Measurements from ENCODE around the gene ARHGAP6. TPM values are rescaled to one million over a fixed set of nuclear protein-coding genes. Genes with fewer than 3 reads are reported as not detected.

The ARHGAP6 gene
- total RNA-seq, 1 donor from 2014 or later = not detected

- H3K27ac Mint-ChIP-seq = no peak overlapping the region
- no peaks in the 10 kb centered on the region for H3K4me1 Mint-ChIP-seq (ENCODE audit: low read depth)
- H3K4me3 Mint-ChIP-seq (ENCODE audit: low read depth) = no peak overlapping the region
- no peak for DNase-seq (ENCODE audit: low spot score)
- H3K36me3 Mint-ChIP-seq (ENCODE audit: low read depth) = no peaks in the 10 kb centered on the region
- no peaks in the 10 kb centered on the region for H3K9me3 Mint-ChIP-seq
- intact Hi-C loops (cut with micrococcal nuclease) = no loop called here
- no peaks in the 10 kb centered on the region for H3K27me3 Mint-ChIP-seq (ENCODE audit: low read depth)
Measured at GRCh38 chrX:11474021-11474420, 191.7 kb downstream of the ARHGAP6 start.

- no peaks in the 10 kb centered on the region for H3K4me1 Mint-ChIP-seq (ENCODE audit: low read depth)
- DNase-seq (ENCODE audit: low spot score) = no peak
- no peaks in the 10 kb centered on the region for H3K9me3 Mint-ChIP-seq
- H3K27me3 Mint-ChIP-seq (ENCODE audit: low read depth) = no peaks in the 10 kb centered on the region
- H3K36me3 Mint-ChIP-seq (ENCODE audit: low read depth) = no peaks in the 10 kb centered on the region
- no peak overlapping the region for H3K27ac Mint-ChIP-seq
- intact Hi-C loops (cut with micrococcal nuclease) = no loop called here
- no peak overlapping the region for H3K4me3 Mint-ChIP-seq (ENCODE audit: low read depth)
Measured at GRCh38 chrX:11472879-11473278, 192.8 kb downstream of the ARHGAP6 start.

- intact Hi-C loops (cut with micrococcal nuclease) = no loop called here
- DNase-seq (ENCODE audit: low spot score) = no peak
- H3K36me3 Mint-ChIP-seq (ENCODE audit: low read depth) = no peaks in the 10 kb centered on the region
- H3K27me3 Mint-ChIP-seq (ENCODE audit: low read depth) = no peaks in the 10 kb centered on the region
- no peak overlapping the region for H3K27ac Mint-ChIP-seq
- no peak overlapping the region for H3K4me3 Mint-ChIP-seq (ENCODE audit: low read depth)
- H3K4me1 Mint-ChIP-seq (ENCODE audit: low read depth) = no peaks in the 10 kb centered on the region
- H3K9me3 Mint-ChIP-seq = no peaks in the 10 kb centered on the region
Measured at GRCh38 chrX:11472381-11472780, 193.3 kb downstream of the ARHGAP6 start.

DNA sequence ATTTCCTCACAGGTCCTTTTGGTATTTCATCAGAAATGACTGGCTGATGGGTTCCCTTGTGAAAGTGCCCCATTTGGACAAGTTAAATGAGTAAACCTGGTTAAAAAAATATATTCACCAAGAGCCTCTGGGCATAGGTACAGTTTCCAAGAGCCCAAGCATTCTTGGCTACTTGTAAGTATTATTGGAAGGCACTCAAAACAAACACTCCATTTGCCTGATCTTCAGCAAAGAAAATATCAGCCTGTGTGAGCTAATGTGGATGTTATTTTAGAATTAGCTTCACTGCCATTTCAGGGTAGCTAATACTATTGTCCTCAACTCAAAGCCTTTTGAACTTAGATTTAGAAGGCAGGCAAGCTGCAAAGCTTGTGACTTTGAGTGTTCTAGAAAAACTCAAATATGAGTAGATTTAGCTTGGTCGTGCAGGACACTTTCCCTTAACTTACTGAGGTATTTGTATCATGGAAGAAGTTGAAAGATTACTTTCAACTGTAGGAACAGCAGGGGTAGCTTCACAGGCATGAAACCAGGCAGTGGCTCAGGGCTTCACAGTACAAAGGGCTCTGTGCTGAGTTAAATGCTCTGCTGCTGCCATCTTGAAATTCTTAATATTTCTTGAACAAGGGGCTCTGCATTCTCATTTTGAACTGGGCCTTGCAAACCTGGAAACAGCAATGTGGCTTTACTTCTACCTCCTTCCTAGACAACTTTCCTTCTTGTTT lies 195.3 kb downstream of the ARHGAP6 start:
- DNase-seq (ENCODE audit: low spot score) = no peak
- intact Hi-C loops (cut with micrococcal nuclease) = no loop called here
- H3K27me3 Mint-ChIP-seq (ENCODE audit: low read depth) = no peaks in the 10 kb centered on the region
- no peaks in the 10 kb centered on the region for H3K36me3 Mint-ChIP-seq (ENCODE audit: low read depth)
- H3K4me1 Mint-ChIP-seq (ENCODE audit: low read depth) = no peaks in the 10 kb centered on the region
- no peaks in the 10 kb centered on the region for H3K9me3 Mint-ChIP-seq
- H3K27ac Mint-ChIP-seq = no peak overlapping the region
- no peak overlapping the region for H3K4me3 Mint-ChIP-seq (ENCODE audit: low read depth)

- Mint-ChIP-seq H3K9me3 (no peaks in the 10 kb centered on the region), H3K27me3 (ENCODE audit: low read depth) (no peaks in the 10 kb centered on the region), H3K4me3 (ENCODE audit: low read depth) (no peak overlapping the region), H3K27ac (no peak overlapping the region), H3K36me3 (ENCODE audit: low read depth) (no peaks in the 10 kb centered on the region), H3K4me1 (ENCODE audit: low read depth) (no peaks in the 10 kb centered on the region)
- intact Hi-C loops (cut with micrococcal nuclease) = no loop called here
- no peak for DNase-seq (ENCODE audit: low spot score)
Measured at GRCh38 chrX:11465648-11466411, 199.9 kb downstream of the ARHGAP6 start.

DNA sequence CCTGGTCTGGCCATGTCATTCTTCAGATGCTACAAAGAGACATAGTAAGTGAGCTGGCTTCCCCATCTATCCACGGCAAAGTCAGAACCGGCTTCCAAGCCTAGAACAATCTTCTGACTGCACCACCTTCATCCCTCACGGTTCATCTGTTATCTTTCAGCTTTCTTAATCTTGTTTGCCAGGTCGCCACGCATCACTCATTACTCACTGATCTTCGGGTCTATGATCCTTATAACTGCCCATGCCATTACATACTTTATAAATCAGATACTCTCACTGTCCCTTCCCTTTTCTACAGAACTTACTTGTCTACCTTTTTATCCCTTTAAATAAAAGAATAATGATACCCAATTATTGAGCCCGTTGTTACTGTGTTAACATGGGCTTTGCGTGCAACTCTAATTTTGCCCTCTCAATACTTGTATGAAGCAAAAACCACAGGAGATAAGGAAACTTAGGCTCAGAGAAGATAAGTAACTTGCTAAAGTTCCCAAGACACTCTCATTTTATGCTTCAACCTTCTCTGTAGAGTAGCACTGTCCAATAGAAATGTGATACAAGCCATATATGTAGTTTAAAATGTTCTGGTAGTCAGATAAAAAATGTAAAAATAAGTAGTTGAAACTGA lies 200.8 kb downstream of the ARHGAP6 start:
- Mint-ChIP-seq H3K4me3 (ENCODE audit: low read depth) (no peak overlapping the region), H3K9me3 (no peaks in the 10 kb centered on the region), H3K27ac (no peak overlapping the region), H3K36me3 (ENCODE audit: low read depth) (no peaks in the 10 kb centered on the region), H3K4me1 (ENCODE audit: low read depth) (no peaks in the 10 kb centered on the region), H3K27me3 (ENCODE audit: low read depth) (no peaks in the 10 kb centered on the region)
- no peak for DNase-seq (ENCODE audit: low spot score)
- intact Hi-C loops (cut with micrococcal nuclease) = no loop called here

- no peak for DNase-seq (ENCODE audit: low spot score)
- Mint-ChIP-seq H3K4me1 (ENCODE audit: low read depth) (no peaks in the 10 kb centered on the region), H3K4me3 (ENCODE audit: low read depth) (no peak overlapping the region), H3K27me3 (ENCODE audit: low read depth) (no peaks in the 10 kb centered on the region), H3K27ac (no peak overlapping the region), H3K9me3 (no peaks in the 10 kb centered on the region), H3K36me3 (ENCODE audit: low read depth) (no peaks in the 10 kb centered on the region)
- intact Hi-C loops (cut with micrococcal nuclease) = no loop called here
Measured at GRCh38 chrX:11464380-11464779, 201.3 kb downstream of the ARHGAP6 start.

DNA sequence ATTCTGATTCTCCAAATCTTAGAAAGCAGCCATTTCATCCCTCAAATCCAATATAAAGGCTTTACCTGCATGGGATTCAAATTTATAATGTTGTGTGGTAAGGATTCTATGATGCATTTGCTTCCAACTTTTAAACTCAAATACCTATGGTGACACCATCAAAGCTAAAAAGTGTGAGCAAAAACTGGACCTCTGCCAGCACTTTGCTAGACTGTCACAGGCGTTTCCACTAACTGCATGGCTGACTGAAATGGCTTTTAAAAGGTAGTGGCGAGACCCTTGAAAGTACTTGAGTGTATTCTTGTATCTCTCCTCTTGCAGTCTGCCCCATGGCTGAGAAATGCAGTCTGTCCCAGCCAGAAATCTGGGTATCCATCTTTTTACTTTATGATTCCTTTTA lies 203.1 kb downstream of the ARHGAP6 start:
- intact Hi-C loops (cut with micrococcal nuclease) = no loop called here
- Mint-ChIP-seq H3K4me3 (ENCODE audit: low read depth) (no peak overlapping the region), H3K9me3 (no peaks in the 10 kb centered on the region), H3K36me3 (ENCODE audit: low read depth) (no peaks in the 10 kb centered on the region), H3K27ac (no peak overlapping the region), H3K27me3 (ENCODE audit: low read depth) (no peaks in the 10 kb centered on the region), H3K4me1 (ENCODE audit: low read depth) (no peaks in the 10 kb centered on the region)
- DNase-seq (ENCODE audit: low spot score) = no peak

DNA sequence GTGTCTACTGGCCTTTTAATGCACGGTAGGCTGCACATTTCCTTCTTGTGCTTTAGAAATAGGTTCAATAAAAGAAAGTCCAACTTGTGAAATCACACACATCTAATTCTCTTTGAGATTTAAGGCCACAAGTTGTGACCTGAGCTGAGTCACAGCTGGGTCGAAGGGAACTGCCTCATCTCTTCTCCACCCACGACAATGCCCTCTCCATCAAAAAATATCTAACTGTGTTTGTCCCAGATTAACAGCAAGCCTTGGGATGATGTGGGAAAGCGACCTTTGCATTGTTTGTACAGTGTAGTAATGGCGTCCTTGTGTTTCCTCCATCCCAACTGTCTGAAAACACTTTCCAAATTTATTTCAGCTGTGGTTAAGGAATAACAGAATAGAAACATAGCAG lies 203.6 kb downstream of the ARHGAP6 start:
- Mint-ChIP-seq H3K36me3 (ENCODE audit: low read depth) (no peaks in the 10 kb centered on the region), H3K9me3 (no peaks in the 10 kb centered on the region), H3K4me3 (ENCODE audit: low read depth) (no peak overlapping the region), H3K27ac (no peak overlapping the region), H3K27me3 (ENCODE audit: low read depth) (no peaks in the 10 kb centered on the region), H3K4me1 (ENCODE audit: low read depth) (no peaks in the 10 kb centered on the region)
- intact Hi-C loops (cut with micrococcal nuclease) = no loop called here
- DNase-seq (ENCODE audit: low spot score) = no peak

DNA sequence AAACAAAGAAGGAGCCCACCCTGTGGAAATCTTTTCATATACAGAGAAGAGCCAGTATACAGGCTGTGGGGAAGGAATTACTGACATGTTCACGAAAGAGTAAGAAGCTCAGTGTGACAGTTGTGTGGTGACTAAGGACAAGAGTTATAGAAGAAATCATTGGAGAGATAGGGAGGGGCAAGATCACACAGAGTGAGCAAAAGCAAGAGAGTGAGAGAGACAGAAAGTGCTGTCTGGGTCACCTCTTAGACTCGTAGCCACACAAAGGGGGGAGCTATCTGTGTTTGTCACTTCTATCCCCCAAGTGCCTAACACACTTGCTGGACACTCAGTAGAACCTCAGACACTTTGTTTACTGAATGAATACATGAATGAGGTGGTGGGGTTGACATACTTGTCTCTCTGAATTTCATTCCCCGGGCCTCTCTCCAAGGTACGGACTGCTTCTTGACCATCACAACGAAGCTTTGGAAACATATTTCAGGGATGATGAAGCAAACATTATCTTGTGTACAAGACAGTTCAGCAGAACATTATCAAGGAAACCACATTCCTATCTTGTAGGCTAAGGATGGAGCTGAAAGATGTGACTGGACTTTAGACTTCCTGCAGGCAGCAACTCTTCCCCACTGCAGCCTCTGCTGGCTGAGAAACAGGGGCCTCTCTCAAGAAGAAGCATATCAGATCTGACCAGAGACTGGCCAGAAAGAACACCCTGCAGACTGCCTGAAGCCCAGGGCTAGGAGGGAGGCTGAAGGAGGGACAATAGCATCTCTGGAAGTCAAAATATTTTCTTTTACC lies 204.3 kb downstream of the ARHGAP6 start:
- no peaks in the 10 kb centered on the region for H3K27me3 Mint-ChIP-seq (ENCODE audit: low read depth)
- no peak overlapping the region for H3K27ac Mint-ChIP-seq
- no peak overlapping the region for H3K4me3 Mint-ChIP-seq (ENCODE audit: low read depth)
- no peaks in the 10 kb centered on the region for H3K36me3 Mint-ChIP-seq (ENCODE audit: low read depth)
- H3K4me1 Mint-ChIP-seq (ENCODE audit: low read depth) = no peaks in the 10 kb centered on the region
- intact Hi-C loops (cut with micrococcal nuclease) = no loop called here
- no peak for DNase-seq (ENCODE audit: low spot score)
- H3K9me3 Mint-ChIP-seq = no peaks in the 10 kb centered on the region

DNA sequence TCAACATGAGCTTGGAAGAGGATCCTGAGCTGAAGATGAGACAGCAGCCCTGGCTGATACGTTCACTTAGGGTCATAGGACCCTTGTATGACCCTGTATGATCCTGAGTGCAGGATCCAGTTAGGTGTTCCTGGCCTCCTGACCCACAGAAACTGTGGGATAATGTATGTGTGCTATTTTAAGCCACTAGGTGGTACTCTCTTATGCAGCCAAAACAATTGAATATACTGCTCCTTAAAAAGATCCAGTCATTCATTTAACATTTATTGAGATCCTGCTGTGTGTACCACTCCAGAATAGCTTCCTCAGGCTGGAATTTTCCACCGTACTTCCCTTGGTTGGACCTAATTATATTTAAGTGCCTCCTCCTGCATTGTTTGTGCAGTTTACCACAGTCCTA lies 205.4 kb downstream of the ARHGAP6 start:
- H3K27ac Mint-ChIP-seq = no peak overlapping the region

GRCh38 chrX:11458170-11458569 lies 207.6 kb downstream of the ARHGAP6 start:
- Mint-ChIP-seq H3K36me3 (ENCODE audit: low read depth) (no peaks in the 10 kb centered on the region), H3K27me3 (ENCODE audit: low read depth) (no peaks in the 10 kb centered on the region), H3K9me3 (no peaks in the 10 kb centered on the region), H3K4me1 (ENCODE audit: low read depth) (no peaks in the 10 kb centered on the region), H3K27ac (no peak overlapping the region), H3K4me3 (ENCODE audit: low read depth) (no peak overlapping the region)
- intact Hi-C loops (cut with micrococcal nuclease) = no loop called here
- no peak for DNase-seq (ENCODE audit: low spot score)

More for the DNA sequence above, 205.4 kb downstream of the ARHGAP6 start:
- no peaks in the 10 kb centered on the region for H3K4me1 Mint-ChIP-seq (ENCODE audit: low read depth)
- H3K36me3 Mint-ChIP-seq (ENCODE audit: low read depth) = no peaks in the 10 kb centered on the region
- no peak for DNase-seq (ENCODE audit: low spot score)
- H3K4me3 Mint-ChIP-seq (ENCODE audit: low read depth) = no peak overlapping the region
- no peaks in the 10 kb centered on the region for H3K9me3 Mint-ChIP-seq
- intact Hi-C loops (cut with micrococcal nuclease) = no loop called here
- no peaks in the 10 kb centered on the region for H3K27me3 Mint-ChIP-seq (ENCODE audit: low read depth)

Measured in activated T-helper 2 cell treated with anti-CD3 and anti-CD28 coated beads, Interferon-gamma antibody, Interleukin-2, Interleukin-4, amounts not matched to agents 10 μg/mL and 5 μg/mL and 100 μg/mL, durations not matched to agents 14 hours and 24 hours and 36 hours (primary cell).